Fibroblast of mammary gland (primary cell): ENCODE results near the gene RBP3.

ENCODE experiments used
- DNase-seq: peaks from one replicate; pipeline ENCODE4 v3.0.0-alpha.2; 2010; ENCODE audit warnings: low read depth
- H3K4me3 ChIP-seq: 2 replicates; pipeline ENCODE4 v1.5.1; 2011; ENCODE audit warnings: low read depth, mild to moderate bottlenecking, low read length, moderate library complexity; ENCODE audit not compliant: control insufficient read depth
- CTCF ChIP-seq: conservative IDR thresholded peaks from 2 replicates; pipeline ENCODE4 v1.5.1; 2011; ENCODE audit warnings: low read depth, low read length, inconsistent platforms; ENCODE audit not compliant: control insufficient read depth, insufficient read depth

RBP3 gene

GRCh38 chr10:47406548-47406869, 58.3 kb downstream of the RBP3 start:
- no peak for TF ChIP-seq CTCF
- no peak for DNase-seq
- H3K4me3 ChIP-seq, result no peak overlapping the region

GRCh38 chr10:47406870-47407691, 58.9 kb downstream of the RBP3 start:
- H3K4me3 ChIP-seq, result no peak overlapping the region
- DNase-seq, result peak; percentile 57
- no peak for TF ChIP-seq CTCF
